GM12878 (cell line): ENCODE results near the gene VGLL3. TPM values are rescaled to one million over a fixed set of nuclear protein-coding genes. Genes with fewer than 3 reads are reported as not detected.

ENCODE experiments used
- ATAC-seq: fragments of 200-7000 bp; cut with Tn5 transposase; 3 replicates; pipeline ENCODE4 v1.9.1; 2020; ENCODE audit warnings: mild to moderate bottlenecking, moderate library complexity
- BruUV-seq: library from RNA; stranded (reverse); fragments of 400-500 nt; replicated peaks from 2 replicates; lab custom pipeline; 2021; lab: Mats Ljungman, UMichigan
- CTCF ChIA-PET: fragments of 300-600 bp; sonication (Branson Sonifier 250); formaldehyde crosslinking; extraction: SDS; loops from one replicate; lab custom pipeline; 2021; ENCODE audit warnings: inconsistent platforms; lab: Yijun Ruan, JAX
- POLR2A ChIA-PET: fragments of 350-600 bp; formaldehyde crosslinking; extraction: SDS; loops from one replicate; lab custom pipeline; 2021; ENCODE audit warnings: inconsistent platforms; lab: Charles Lee
- RAD21 ChIA-PET: fragments of 300-600 bp; sonication (Branson Sonifier 250); formaldehyde crosslinking; loops from one replicate; lab custom pipeline; 2023; ENCODE audit warnings: antibody characterized with exemption; ENCODE audit not compliant: unreplicated experiment; lab: Charles Lee
- SMC1A ChIA-PET: fragments of 300-600 bp; sonication (Branson Sonifier 250); formaldehyde crosslinking; loops from one replicate; lab custom pipeline; 2023; ENCODE audit not compliant: unreplicated experiment, uncharacterized antibody; lab: Charles Lee
- DNase-seq: peaks from one replicate; pipeline ENCODE4 v3.0.0-alpha.2; 2011; ENCODE audit warnings: low read depth, low spot score
- FAIRE-seq: peaks from 3 replicates; lab custom pipeline; 2011; peaks lifted over from hg19 to GRCh38; lab: Jason Lieb, UNC
- H2AFZ ChIP-seq: 2 replicates; pipeline ENCODE4 v1.6.0; 2011; ENCODE audit warnings: low read depth, low read length, control low read depth; ENCODE audit not compliant: control insufficient read depth
- H3K27ac ChIP-seq: 2 replicates; pipeline ENCODE4 v1.5.1; 2011; ENCODE audit warnings: control low read depth; ENCODE audit not compliant: control insufficient read depth, insufficient read depth
- H3K27me3 ChIP-seq, 2 experiments: replicated peaks in 1 of 2; 2 replicates each; pipeline versions ENCODE4 v1.6.0 to v1.6.1; 2011; ENCODE audit warnings: low read length in 1 of 2; ENCODE audit not compliant: control insufficient read depth in 2 of 2, insufficient read depth in 2 of 2
- H3K36me3 ChIP-seq, 2 experiments: 2 replicates each; pipeline ENCODE4 v1.5.1; 2011; ENCODE audit warnings: low read length in 1 of 2; ENCODE audit not compliant: control insufficient read depth in 2 of 2, insufficient read depth in 2 of 2
- H3K4me1 ChIP-seq: 2 replicates; pipeline ENCODE4 v1.6.1; 2011; ENCODE audit warnings: mild to moderate bottlenecking, low read length, moderate library complexity, mixed read lengths; ENCODE audit not compliant: control insufficient read depth, insufficient read depth
- H3K4me2 ChIP-seq: 2 replicates; pipeline ENCODE4 v1.6.0; 2011; ENCODE audit warnings: control low read depth; ENCODE audit not compliant: control insufficient read depth, insufficient read depth
- H3K4me3 ChIP-seq: fragments of 200-600 bp; sonication (generic); 2 replicates; pipeline ENCODE4 v1.5.1; 2016
- H3K79me2 ChIP-seq: 2 replicates; pipeline ENCODE4 v1.6.0; 2011; ENCODE audit warnings: low read length; ENCODE audit not compliant: control insufficient read depth, insufficient read depth
- H3K9ac ChIP-seq: 2 replicates; pipeline ENCODE4 v1.8.0; 2011; ENCODE audit warnings: low read length, control low read depth, mixed read lengths; ENCODE audit not compliant: control insufficient read depth, insufficient read depth
- H3K9me3 ChIP-seq: replicated peaks from 3 replicates; pipeline ENCODE4 v1.5.1; 2011; ENCODE audit warnings: mild to moderate bottlenecking, low read length; ENCODE audit not compliant: control insufficient read depth, insufficient read depth
- H4K20me1 ChIP-seq: 2 replicates; pipeline ENCODE4 v1.6.0; 2011; ENCODE audit not compliant: control insufficient read depth, insufficient read depth
- ESRRA ChIP-seq: IDR thresholded peaks from 2 replicates; pipeline ENCODE4 v1.6.1; 2012; ENCODE audit warnings: mild to moderate bottlenecking, low read length, improper control_type of control experiment
- GABPA ChIP-seq: IDR thresholded peaks from 2 replicates; pipeline ENCODE4 v1.6.1; 2014; ENCODE audit warnings: antibody characterized with exemption, low read depth, mild to moderate bottlenecking, inconsistent platforms
- IRF5 ChIP-seq: fragments of 450-650 bp; IDR thresholded peaks from 2 replicates; pipeline ENCODE4 v1.6.1; 2017; ENCODE audit warnings: borderline replicate concordance
- KLF5 ChIP-seq: fragments of 450-650 bp; IDR thresholded peaks from 2 replicates; pipeline ENCODE4 v1.6.1; 2014; ENCODE audit warnings: mild to moderate bottlenecking; ENCODE audit not compliant: partially characterized antibody
- PML ChIP-seq: IDR thresholded peaks from 2 replicates; pipeline ENCODE4 v1.6.1; 2012; ENCODE audit warnings: low read length, inconsistent platforms
- YBX1 ChIP-seq: fragments of 450-650 bp; IDR thresholded peaks from 2 replicates; pipeline ENCODE4 v1.6.1; 2016; ENCODE audit warnings: antibody characterized with exemption
- ZBED1 ChIP-seq: IDR thresholded peaks from 2 replicates; pipeline ENCODE4 v1.6.1; 2016; ENCODE audit warnings: borderline replicate concordance
- ZBTB40 ChIP-seq: fragments of 450-650 bp; IDR thresholded peaks from 2 replicates; pipeline ENCODE4 v1.6.1; 2016; ENCODE audit warnings: mild to moderate bottlenecking, moderate library complexity, borderline replicate concordance
- WGBS: methylation state at CpG from one replicate; pipeline ENCODE4 v1.1.6; 2016; ENCODE audit warnings: low lambda C conversion rate; ENCODE audit not compliant: insufficient replicate concordance, insufficient coverage; ENCODE audit errors: missing lambda C conversion rate; 5-methylcytosine and 5-hydroxymethylcytosine counted together
- in situ Hi-C: fragments of 300-500 bp; cut with MboI; formaldehyde crosslinking; loops from 9 replicates; pipeline ENCODE4 v1.14.3; 2018; ENCODE audit warnings: mixed read lengths
- intact Hi-C: fragments of 100-400 bp; cut with micrococcal nuclease; formaldehyde crosslinking; loops from one replicate; pipeline ENCODE4 v1.14.2; 2022; ENCODE audit not compliant: unreplicated experiment
- polyA plus RNA-seq, 11 experiments: library from polyadenylated mRNA; depleted of rRNA in 4 of 11; unstranded in 6 of 11; stranded (reverse) in 5 of 11; fragments of >200 nt; fragmentation: Nextera tagmentation in 4 of 11; fragmentation: Illumina TruSeq in 1 of 11; extraction: Ambion mirVana in 4 of 11; extraction: Trizol in 1 of 11; gene quantifications; 1 replicate in 1 of 11; 2 replicates in 10 of 11; pipeline versions ENCODE4 v1.2.1 to v1.2.3, GENCODE V29; 2011 to 2016; ENCODE audit warnings: inconsistent platforms in 2 of 11, missing spikeins in 2 of 11, low read depth in 1 of 11
- total RNA-seq, 4 experiments: library from RNA; depleted of rRNA in 3 of 4; stranded (reverse); fragments of >200 nt in 3 of 4; fragmentation: Illumina TruSeq in 1 of 4; extraction: Trizol in 1 of 4; gene quantifications; 2 replicates each; pipeline versions ENCODE4 v1.2.1 to v1.2.3, GENCODE V29; 2013 to 2021

VGLL3 gene
- total and polyA plus RNA-seq, 10 of the 15 experiments (the other 5 are each of a cell fraction or from before 2014, with no cell fraction given), result 0.05 TPM; not detected in 9

GRCh38 chr3:86921971-86922680 lies 68.8 kb downstream of the VGLL3 start:
- no peaks in the 10 kb centered on the region for H3K9me3 ChIP-seq
- no peaks in the 10 kb centered on the region for H3K27me3 ChIP-seq
- no peak overlapping the region for H2AFZ ChIP-seq
- no peak for TF ChIP-seq IRF5
- TF ChIP-seq GABPA, result no peak
- TF ChIP-seq YBX1, result no peak
- TF ChIP-seq ESRRA, result no peak
- no peak for TF ChIP-seq ZBED1
- TF ChIP-seq ZBTB40, result no peak
- TF ChIP-seq PML, result no peak
- no peak for TF ChIP-seq KLF5
- in situ Hi-C loops (no loop called here), intact Hi-C loops (no loop called here)
- H3K9ac ChIP-seq, result no peak overlapping the region
- no peak overlapping the region for H3K27ac ChIP-seq
- FAIRE-seq (no peak), ATAC-seq (no peak), DNase-seq (no peak)
- no TSS peak for BruUV-seq
- ChIA-PET CTCF (no interaction called here), POLR2A (no interaction called here), SMC1A (no interaction called here), RAD21 (no interaction called here)
- 0% methylated on average over 1 of the region's 1 CpG for WGBS
- no peaks in the 10 kb centered on the region for H3K36me3 ChIP-seq
- no peak overlapping the region for H3K4me2 ChIP-seq
- H3K4me1 ChIP-seq, result no peaks in the 10 kb centered on the region
- H4K20me1 ChIP-seq, result no peaks in the 10 kb centered on the region
- H3K4me3 ChIP-seq, result no peak overlapping the region
- H3K79me2 ChIP-seq, result no peaks in the 10 kb centered on the region
